Stimulated activated CD8-positive, alpha-beta memory T cell treated with anti-CD3 and anti-CD28 coated beads, Interleukin-2, amount 100 ng/mL, for 1 hour (primary cell): ENCODE results near the gene ACD.

Experiments used
- DNase-seq, 2 donors: peaks; one replicate each; pipeline ENCODE4 v3.0.0-alpha.2; 2020; ENCODE audit warnings: low read depth in 2 of 2

ACD gene

DNA sequence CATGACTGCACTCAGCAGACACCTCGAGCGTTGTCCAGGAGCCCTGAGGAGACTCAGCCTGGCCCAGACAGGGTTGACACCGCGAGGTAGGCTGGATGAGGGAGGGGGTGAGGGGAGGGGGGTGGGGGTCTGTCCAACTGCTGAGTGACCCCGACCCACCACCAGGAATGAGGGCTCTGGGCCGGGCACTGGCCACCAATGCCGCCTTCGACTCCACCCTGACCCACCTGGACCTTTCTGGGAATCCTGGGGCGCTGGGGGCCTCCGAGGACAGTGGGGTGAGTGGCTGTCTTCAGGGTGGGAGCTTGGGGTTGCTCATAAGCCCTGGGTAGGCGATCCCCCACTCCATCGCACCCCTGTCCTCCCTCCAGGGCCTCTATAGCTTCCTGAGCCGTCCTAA is 12.4 kb downstream of the ACD start:
- DNase-seq = no peak

DNA sequence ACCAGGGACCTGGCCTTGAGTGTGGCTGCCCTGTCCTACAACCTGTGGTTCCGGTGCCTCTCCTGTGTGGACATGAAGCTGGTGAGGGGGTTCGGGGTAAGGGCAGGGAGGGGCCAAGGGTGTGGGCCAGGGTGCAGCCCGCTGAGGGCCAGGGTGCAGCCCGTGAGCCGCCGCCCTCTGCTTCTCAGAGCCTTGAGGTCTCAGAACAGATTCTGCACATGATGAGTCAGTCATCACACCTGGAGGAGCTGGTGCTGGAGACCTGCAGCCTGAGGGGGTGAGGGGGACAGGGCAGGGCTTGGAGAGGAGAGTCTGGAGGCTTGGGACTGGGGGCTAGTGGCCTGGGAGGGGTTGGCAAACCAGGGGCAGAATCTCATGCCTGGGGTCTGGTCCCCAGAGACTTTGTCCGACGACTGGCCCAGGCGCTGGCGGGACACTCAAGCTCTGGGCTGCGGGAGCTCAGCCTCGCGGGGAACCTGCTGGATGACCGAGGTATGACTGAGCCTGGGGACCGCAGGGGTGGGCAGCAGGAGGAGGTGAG is 12.9 kb downstream of the ACD start:
- DNase-seq = no peak

GRCh38 chr16:67645397-67646121 is 14.5 kb downstream of the ACD start:
- no peak for DNase-seq

GRCh38 chr16:67644038-67644437 is 16.0 kb downstream of the ACD start:
- DNase-seq = no peak

GRCh38 chr16:67641779-67642708 is 18.0 kb downstream of the ACD start:
- no peak for DNase-seq

DNA sequence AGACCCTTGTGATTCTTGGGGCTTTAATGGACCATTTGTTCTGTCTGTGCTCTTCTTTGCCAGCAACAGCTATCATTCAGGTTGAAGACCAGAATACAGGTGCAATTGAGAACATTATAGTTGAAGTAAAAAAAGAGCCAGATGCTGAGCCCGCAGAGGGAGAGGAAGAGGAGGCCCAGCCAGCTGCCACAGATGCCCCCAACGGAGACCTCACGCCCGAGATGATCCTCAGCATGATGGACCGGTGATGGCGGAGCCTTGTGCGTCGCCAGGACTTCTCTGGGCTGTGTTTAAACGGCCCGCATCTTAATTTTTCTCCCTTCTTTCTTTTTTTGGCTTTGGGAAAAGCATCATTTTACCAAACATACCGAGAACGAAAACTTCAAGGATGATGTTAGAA is 22.4 kb downstream of the ACD start:
- DNase-seq = no peak

- DNase-seq = no peak
Measured at GRCh38 chr16:67636713-67637112, 23.3 kb downstream of the ACD start.

DNA sequence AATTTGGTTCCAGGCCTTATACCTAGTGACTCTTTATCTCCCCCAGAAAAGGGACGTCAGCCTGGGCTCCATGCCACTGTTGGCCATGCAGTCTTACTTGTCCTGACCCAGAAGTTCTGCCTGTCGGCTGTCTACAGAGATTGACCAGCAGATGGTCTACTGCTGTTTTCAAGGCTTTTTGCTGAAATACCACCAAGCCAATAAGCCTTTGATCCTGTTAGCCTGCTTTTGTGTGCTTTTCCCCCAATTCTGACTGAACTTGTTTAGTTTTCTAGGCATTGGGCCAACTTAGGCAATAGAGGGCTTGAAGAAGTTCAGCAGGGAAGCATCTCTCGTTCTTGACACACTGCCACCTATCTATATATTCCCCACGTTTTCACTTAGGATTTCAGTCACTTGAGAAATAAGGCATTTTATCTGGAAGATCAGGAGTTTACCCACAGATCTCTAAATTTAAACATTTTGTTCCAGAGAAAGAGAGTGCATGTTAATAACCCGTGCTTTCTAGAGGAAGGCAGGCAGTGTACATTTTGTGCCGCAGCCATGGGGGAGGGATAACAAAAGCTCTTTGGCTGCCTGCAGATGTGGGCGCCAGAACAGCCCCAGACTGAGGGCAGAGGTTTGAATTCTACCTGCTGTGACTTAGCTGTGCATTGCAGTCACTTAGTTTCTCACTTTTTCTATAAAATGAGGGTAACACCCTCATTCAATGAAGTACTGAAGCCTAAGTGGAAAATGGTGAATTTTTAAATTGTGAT is 27.5 kb downstream of the ACD start:
- no peak for DNase-seq

DNA sequence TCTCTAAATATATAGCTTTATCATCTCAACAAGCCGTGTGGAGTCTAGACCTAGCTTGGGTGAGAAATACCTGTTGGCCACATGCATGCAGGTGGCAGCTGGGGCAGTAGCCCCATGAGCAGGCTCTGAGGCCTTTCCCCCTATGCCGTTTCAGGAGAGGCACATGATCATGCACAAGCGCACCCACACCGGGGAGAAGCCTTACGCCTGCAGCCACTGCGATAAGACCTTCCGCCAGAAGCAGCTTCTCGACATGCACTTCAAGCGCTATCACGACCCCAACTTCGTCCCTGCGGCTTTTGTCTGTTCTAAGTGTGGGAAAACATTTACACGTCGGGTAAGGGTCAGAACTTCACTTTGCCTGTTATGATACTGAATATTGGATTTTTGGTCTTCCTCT is 31.8 kb downstream of the ACD start:
- DNase-seq = no peak

GRCh38 chr16:67613808-67614207 is 46.3 kb downstream of the ACD start:
- no peak for DNase-seq

DNA sequence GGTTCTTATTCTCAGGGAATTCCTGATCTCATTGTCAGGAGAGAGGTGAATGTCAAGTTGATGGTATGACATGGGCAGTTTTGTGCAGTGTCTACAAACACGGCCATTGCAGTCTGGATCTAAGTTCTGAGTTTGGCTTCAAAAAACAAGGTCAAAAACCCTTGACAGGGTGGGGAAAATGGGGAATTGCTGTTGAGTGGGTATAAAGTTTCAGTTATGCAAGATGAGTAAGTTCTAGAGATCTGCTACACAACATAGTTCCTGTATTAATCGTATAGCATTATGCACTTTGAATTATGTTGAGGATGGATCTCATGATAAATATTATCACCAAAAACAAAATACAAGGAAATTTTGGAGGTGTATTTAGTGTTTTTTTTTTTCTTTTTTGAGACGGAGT is 51.7 kb downstream of the ACD start:
- no peak for DNase-seq
